ENCODE measurements around the gene ADCY5.

Gene ADCY5

DNA sequence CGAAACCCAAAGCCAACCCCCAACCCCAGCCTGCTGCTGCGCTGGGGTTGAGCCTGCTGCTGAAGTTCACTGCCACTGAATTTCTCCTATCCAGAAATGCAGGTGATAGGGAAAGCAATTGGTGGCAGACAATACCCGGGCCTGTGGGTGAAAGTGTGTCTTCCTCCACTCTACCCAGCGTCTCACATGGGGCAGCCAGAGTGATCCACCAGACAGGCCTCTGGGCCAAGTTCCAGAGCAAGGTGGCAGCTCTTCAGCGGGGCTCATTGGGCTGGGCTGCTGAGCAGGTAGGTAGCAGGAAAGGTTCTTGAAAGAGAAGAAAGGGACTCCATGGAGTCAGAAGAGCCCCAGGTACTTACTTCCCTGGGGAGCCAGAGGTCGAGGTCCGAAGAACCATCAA lies 6.0 kb downstream of the ADCY5 start:
- Histone ChIP-seq H3K27me3 (ENCODE audit: insufficient read depth, low read length, poor library complexity) (peaks cover 2% of the 10 kb centered on the region), H4K20me1 (ENCODE audit: insufficient read depth, low read length) (no peaks in the 10 kb centered on the region), H3K4me1 (ENCODE audit: insufficient read depth, low read length) (no peaks in the 10 kb centered on the region), H3K9ac (ENCODE audit: low read depth, low read length) (no peak overlapping the region), H3K4me3 (ENCODE audit: low read depth in 1 of 2, low read length in 2 of 2) (no peak overlapping the region), H2AFZ (ENCODE audit: low read depth, low read length) (no peak overlapping the region), H3K9me3 (ENCODE audit: insufficient read depth, low read length, severe bottlenecking) (no peaks in the 10 kb centered on the region), H3K36me3 (ENCODE audit: insufficient read depth, low read length) (no peaks in the 10 kb centered on the region), H3K27ac (ENCODE audit: low read length) (no peak overlapping the region), H3K79me2 (ENCODE audit: insufficient read depth, low read length) (no peaks in the 10 kb centered on the region), H3K4me2 (ENCODE audit: insufficient read depth, low read length) (no peak overlapping the region)
- DNase-seq (no peak), ATAC-seq (ENCODE audit: insufficient read depth, low read depth) (no peak)
- no peak for TF ChIP-seq EZH2 (IDR thresholded peaks at IDR 0.05; ENCODE audit: borderline replicate concordance, low read depth, low read length, severe bottlenecking)
- no peak for TF ChIP-seq CTCF (IDR thresholded peaks at IDR 0.05; ENCODE audit: borderline replicate concordance, extremely low read depth, low read length, poor library complexity, severe bottlenecking)

GRCh38 chr3:123442125-123442524 lies 6.8 kb downstream of the ADCY5 start:
- Histone ChIP-seq H3K79me2 (ENCODE audit: insufficient read depth, low read length) (no peaks in the 10 kb centered on the region), H3K4me3 (ENCODE audit: low read depth in 1 of 2, low read length in 2 of 2) (no peak overlapping the region), H3K4me2 (ENCODE audit: insufficient read depth, low read length) (no peak overlapping the region), H2AFZ (ENCODE audit: low read depth, low read length) (no peak overlapping the region), H4K20me1 (ENCODE audit: insufficient read depth, low read length) (no peaks in the 10 kb centered on the region), H3K9me3 (ENCODE audit: insufficient read depth, low read length, severe bottlenecking) (no peaks in the 10 kb centered on the region), H3K27me3 (ENCODE audit: insufficient read depth, low read length, poor library complexity) (peaks cover 4% of the 10 kb centered on the region), H3K9ac (ENCODE audit: low read depth, low read length) (no peak overlapping the region), H3K36me3 (ENCODE audit: insufficient read depth, low read length) (no peaks in the 10 kb centered on the region), H3K4me1 (ENCODE audit: insufficient read depth, low read length) (no peaks in the 10 kb centered on the region), H3K27ac (ENCODE audit: low read length) (no peak overlapping the region)
- TF ChIP-seq EZH2 (IDR thresholded peaks at IDR 0.05; ENCODE audit: borderline replicate concordance, low read depth, low read length, severe bottlenecking) = no peak
- no peak for TF ChIP-seq CTCF (IDR thresholded peaks at IDR 0.05; ENCODE audit: borderline replicate concordance, extremely low read depth, low read length, poor library complexity, severe bottlenecking)
- DNase-seq = no peak
- ATAC-seq (ENCODE audit: insufficient read depth, low read depth) = no peak

DNA sequence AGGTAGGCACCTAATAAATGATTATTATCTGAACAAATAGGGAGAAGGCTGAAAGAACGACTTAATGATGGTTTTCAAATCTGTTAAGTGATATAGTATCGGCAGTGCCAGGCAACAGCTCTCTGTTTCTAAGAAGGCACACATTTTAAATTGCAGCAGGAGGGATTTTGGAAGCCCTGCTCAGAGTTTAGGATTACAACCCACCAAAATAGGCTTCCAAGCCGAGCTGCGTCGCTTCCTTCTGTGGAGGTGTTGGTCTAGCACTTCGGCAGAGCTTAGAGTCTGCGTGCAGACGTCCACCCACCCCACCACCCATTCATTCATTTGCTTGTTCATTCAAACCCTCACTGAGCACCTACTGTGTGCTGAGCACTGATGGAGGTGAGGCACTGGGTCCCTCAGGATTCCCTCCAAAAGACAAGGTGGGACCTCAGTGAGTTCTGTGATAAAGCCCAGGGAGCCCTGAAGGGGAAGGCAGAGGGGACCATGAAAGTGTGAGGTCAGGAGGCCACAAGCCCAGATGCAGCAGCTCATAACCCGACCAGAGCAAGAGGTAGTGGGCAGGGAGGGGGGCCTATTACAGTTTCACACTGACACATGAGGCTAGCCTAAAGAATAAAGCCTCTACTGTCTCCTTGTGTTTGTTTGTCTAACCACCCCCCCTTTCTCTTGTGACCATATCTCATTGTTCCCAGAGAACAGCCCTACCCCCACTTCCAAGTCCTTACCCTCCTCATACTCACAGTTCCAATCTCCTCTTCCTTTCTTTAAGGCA lies 8.9 kb downstream of the ADCY5 start:
- Histone ChIP-seq H3K27ac (ENCODE audit: low read length) (no peak overlapping the region), H3K79me2 (ENCODE audit: insufficient read depth, low read length) (no peaks in the 10 kb centered on the region), H3K4me2 (ENCODE audit: insufficient read depth, low read length) (no peak overlapping the region), H2AFZ (ENCODE audit: low read depth, low read length) (no peak overlapping the region), H3K4me3 (ENCODE audit: low read depth in 1 of 2, low read length in 2 of 2) (no peak overlapping the region), H3K4me1 (ENCODE audit: insufficient read depth, low read length) (no peaks in the 10 kb centered on the region), H4K20me1 (ENCODE audit: insufficient read depth, low read length) (no peaks in the 10 kb centered on the region), H3K9ac (ENCODE audit: low read depth, low read length) (no peak overlapping the region), H3K27me3 (ENCODE audit: insufficient read depth, low read length, poor library complexity) (peaks cover 3% of the 10 kb centered on the region), H3K36me3 (ENCODE audit: insufficient read depth, low read length) (no peaks in the 10 kb centered on the region), H3K9me3 (ENCODE audit: insufficient read depth, low read length, severe bottlenecking) (no peaks in the 10 kb centered on the region)
- no peak for ATAC-seq (ENCODE audit: insufficient read depth, low read depth)
- DNase-seq = no peak
- TF ChIP-seq EZH2 (IDR thresholded peaks at IDR 0.05; ENCODE audit: borderline replicate concordance, low read depth, low read length, severe bottlenecking) (no peak), CTCF (IDR thresholded peaks at IDR 0.05; ENCODE audit: borderline replicate concordance, extremely low read depth, low read length, poor library complexity, severe bottlenecking) (no peak)
